Measurements from ENCODE around the gene FDXR. TPM values are rescaled to one million over a fixed set of nuclear protein-coding genes. Genes with fewer than 3 reads are reported as not detected.

FDXR gene
- polyA plus RNA-seq, 1 donor from 2014 or later = 14.4 TPM

DNA sequence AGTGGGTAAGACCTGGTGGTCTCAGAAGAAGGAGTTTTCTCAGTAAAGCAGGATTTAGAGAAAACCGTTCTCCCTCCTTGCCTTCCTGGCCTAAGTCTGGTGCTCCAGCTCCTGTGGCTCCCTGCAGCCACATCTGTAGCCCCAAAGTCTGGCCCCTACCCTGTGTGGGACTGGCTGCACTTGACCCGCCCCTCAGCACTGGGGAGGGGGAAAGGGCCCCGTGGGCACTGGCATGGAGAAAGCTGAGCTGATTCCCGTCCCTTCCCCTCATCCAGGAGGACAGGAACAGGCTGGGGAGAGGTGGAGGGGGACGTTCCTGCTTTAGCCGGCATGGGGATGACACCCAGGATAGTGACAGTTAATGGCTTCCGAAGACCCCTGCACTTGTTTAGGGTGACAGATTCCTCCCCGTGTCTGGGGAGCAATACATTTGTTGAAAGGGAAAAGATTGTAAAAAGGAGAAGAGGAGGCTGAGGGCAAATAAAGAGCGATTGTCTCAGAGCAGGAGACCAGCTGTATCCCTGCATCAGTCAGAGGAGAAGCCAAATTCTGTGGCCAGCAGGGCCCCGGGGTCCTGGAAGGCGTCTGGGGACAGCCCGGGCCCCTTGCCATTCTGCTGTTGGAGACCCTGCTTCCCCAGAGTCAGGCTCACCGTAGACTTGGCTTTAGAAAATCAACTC is 51.0 kb downstream of the FDXR start:
- Histone ChIP-seq H3K9ac (ENCODE audit: low read length) (no peak overlapping the region), H3K27me3 (ENCODE audit: insufficient read depth, low read depth, low read length) (no peaks in the 10 kb centered on the region), H3K4me3 (ENCODE audit: low read length) (no peak overlapping the region), H3K79me2 (replicated peaks; ENCODE audit: insufficient read depth, low read length) (no peaks in the 10 kb centered on the region), H3K4me2 (ENCODE audit: low read length) (no peak overlapping the region), H3K36me3 (ENCODE audit: insufficient read depth, low read length) (no peaks in the 10 kb centered on the region), H3K9me2 (ENCODE audit: insufficient read depth, low read length) (no peaks in the 10 kb centered on the region), H3K9me3 (ENCODE audit: low read length) (no peaks in the 10 kb centered on the region), H3F3A (ENCODE audit: insufficient read depth, low read length, poor library complexity, severe bottlenecking) (no peaks in the 10 kb centered on the region), H2AFZ (ENCODE audit: low read depth, low read length) (no peak overlapping the region), H4K20me1 (ENCODE audit: insufficient read depth) (no peaks in the 10 kb centered on the region), H3K27ac (ENCODE audit: low read length) (no peak overlapping the region)
- no peak for TF ChIP-seq RAD21 (conservative IDR thresholded peaks at IDR 0.05)
- TF ChIP-seq, protein P1, sequence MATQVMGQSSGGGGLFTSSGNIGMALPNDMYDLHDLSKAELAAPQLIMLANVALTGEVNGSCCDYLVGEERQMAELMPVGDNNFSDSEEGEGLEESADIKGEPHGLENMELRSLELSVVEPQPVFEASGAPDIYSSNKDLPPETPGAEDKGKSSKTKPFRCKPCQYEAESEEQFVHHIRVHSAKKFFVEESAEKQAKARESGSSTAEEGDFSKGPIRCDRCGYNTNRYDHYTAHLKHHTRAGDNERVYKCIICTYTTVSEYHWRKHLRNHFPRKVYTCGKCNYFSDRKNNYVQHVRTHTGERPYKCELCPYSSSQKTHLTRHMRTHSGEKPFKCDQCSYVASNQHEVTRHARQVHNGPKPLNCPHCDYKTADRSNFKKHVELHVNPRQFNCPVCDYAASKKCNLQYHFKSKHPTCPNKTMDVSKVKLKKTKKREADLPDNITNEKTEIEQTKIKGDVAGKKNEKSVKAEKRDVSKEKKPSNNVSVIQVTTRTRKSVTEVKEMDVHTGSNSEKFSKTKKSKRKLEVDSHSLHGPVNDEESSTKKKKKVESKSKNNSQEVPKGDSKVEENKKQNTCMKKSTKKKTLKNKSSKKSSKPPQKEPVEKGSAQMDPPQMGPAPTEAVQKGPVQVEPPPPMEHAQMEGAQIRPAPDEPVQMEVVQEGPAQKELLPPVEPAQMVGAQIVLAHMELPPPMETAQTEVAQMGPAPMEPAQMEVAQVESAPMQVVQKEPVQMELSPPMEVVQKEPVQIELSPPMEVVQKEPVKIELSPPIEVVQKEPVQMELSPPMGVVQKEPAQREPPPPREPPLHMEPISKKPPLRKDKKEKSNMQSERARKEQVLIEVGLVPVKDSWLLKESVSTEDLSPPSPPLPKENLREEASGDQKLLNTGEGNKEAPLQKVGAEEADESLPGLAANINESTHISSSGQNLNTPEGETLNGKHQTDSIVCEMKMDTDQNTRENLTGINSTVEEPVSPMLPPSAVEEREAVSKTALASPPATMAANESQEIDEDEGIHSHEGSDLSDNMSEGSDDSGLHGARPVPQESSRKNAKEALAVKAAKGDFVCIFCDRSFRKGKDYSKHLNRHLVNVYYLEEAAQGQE (IDR thresholded peaks at IDR 0.05; ENCODE audit: borderline replicate concordance) = no peak

DNA sequence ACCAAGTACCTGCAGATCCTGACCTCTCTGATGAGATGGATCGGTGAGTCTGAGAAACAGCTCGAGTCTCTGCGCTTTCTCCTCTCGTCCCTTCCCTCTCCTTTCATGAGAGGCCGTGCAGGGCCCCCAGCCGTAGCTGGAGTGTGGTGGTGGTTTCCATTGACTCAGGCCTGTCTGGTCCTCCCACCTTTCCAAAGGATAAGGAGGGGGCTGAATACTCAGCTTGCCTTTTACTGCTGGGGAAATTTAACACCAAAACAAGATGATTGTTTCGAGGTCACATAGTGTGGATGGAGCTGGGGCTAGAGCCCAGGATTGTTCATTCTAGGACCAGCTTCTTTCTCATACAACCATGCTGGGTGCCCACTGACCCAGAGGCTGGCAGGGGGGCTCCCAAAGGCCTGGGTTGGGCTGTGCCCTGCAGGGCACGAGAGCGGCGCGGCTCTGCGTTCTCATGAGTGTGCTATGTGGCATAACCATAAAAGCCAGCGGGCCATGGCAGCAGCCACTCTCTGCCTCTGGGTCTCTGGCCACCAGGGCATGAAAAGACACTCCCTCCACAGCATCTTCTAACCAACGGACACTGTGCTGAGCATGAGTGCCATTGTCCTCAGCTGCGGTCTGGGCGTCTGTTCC is 52.9 kb downstream of the FDXR start:
- no peak overlapping the region for H3K27ac ChIP-seq (ENCODE audit: low read length)
- no peaks in the 10 kb centered on the region for H3K36me3 ChIP-seq (ENCODE audit: insufficient read depth, low read length)
- no peak for TF ChIP-seq RAD21 (conservative IDR thresholded peaks at IDR 0.05)
- no peak for TF ChIP-seq MXI1 (conservative IDR thresholded peaks at IDR 0.05; ENCODE audit: poor library complexity, severe bottlenecking)
- TF ChIP-seq CTCF (IDR thresholded peaks at IDR 0.05; ENCODE audit: poor library complexity, severe bottlenecking) = no peak
- TF ChIP-seq POLR2AphosphoS5 (IDR thresholded peaks at IDR 0.05) = no peak
- TF ChIP-seq SMC3 (conservative IDR thresholded peaks at IDR 0.05; ENCODE audit: poor library complexity) = no peak
- no peak for TF ChIP-seq EZH2 (IDR thresholded peaks at IDR 0.05; ENCODE audit: borderline replicate concordance, insufficient read depth, low read length, poor library complexity, severe bottlenecking)
- TF ChIP-seq TAF1 (IDR thresholded peaks at IDR 0.05; ENCODE audit: low read depth) = no peak

More for the DNA sequence above, 52.9 kb downstream of the FDXR start:
- Histone ChIP-seq H4K20me1 (ENCODE audit: insufficient read depth) (no peaks in the 10 kb centered on the region), H3K27me3 (ENCODE audit: insufficient read depth, low read depth, low read length) (no peaks in the 10 kb centered on the region), H3K4me2 (ENCODE audit: low read length) (no peak overlapping the region), H3K9me3 (ENCODE audit: low read length) (no peaks in the 10 kb centered on the region), H3K9ac (ENCODE audit: low read length) (no peak overlapping the region), H3K79me2 (replicated peaks; ENCODE audit: insufficient read depth, low read length) (no peaks in the 10 kb centered on the region), H2AFZ (ENCODE audit: low read depth, low read length) (no peak overlapping the region), H3K9me2 (ENCODE audit: insufficient read depth, low read length) (no peaks in the 10 kb centered on the region), H3K4me3 (ENCODE audit: low read length) (no peak overlapping the region), H3F3A (ENCODE audit: insufficient read depth, low read length, poor library complexity, severe bottlenecking) (no peaks in the 10 kb centered on the region)

Data from neural cell (in vitro differentiated cells).